Memory B cell (primary cell): Measurements from ENCODE around the gene ARHGEF7.
A peak's percentile ranks its signal among the peaks of the same experiment; 100 is the strongest.
"Not testable (repeated sequence)": the region's sequence is repeated elsewhere in the genome, so short reads cannot be mapped to it uniquely, and the experiment has no call there.

Source experiments
- ATAC-seq: fragments of 150-1000 bp; cut with Tn5 transposase; 2 replicates; pipeline ENCODE4 v1.10.0; 2021; ENCODE audit warnings: low read depth, mild to moderate bottlenecking, moderate library complexity
- DNase-seq, 2 donors: peaks; one replicate each; pipeline ENCODE4 v3.0.0; 2022; ENCODE audit warnings: low spot score in 2 of 2
- H3K27ac Mint-ChIP-seq: one replicate; pipeline ENCODE4 v1.8.0; 2022; ENCODE audit warnings: mild to moderate bottlenecking, moderate library complexity, mixed read lengths
- H3K27me3 Mint-ChIP-seq: one replicate; pipeline ENCODE4 v1.8.0; 2022; ENCODE audit warnings: mixed read lengths
- H3K36me3 Mint-ChIP-seq: one replicate; pipeline ENCODE4 v1.8.0; 2022; ENCODE audit warnings: mild to moderate bottlenecking, mixed read lengths
- H3K4me1 Mint-ChIP-seq: one replicate; pipeline ENCODE4 v1.8.0; 2022; ENCODE audit warnings: mixed read lengths
- H3K4me3 Mint-ChIP-seq: one replicate; pipeline ENCODE4 v1.8.0; 2022; ENCODE audit warnings: mild to moderate bottlenecking, moderate library complexity, mixed read lengths
- H3K9me3 Mint-ChIP-seq: one replicate; pipeline ENCODE4 v1.8.0; 2022; ENCODE audit warnings: mixed read lengths

ARHGEF7 gene

DNA sequence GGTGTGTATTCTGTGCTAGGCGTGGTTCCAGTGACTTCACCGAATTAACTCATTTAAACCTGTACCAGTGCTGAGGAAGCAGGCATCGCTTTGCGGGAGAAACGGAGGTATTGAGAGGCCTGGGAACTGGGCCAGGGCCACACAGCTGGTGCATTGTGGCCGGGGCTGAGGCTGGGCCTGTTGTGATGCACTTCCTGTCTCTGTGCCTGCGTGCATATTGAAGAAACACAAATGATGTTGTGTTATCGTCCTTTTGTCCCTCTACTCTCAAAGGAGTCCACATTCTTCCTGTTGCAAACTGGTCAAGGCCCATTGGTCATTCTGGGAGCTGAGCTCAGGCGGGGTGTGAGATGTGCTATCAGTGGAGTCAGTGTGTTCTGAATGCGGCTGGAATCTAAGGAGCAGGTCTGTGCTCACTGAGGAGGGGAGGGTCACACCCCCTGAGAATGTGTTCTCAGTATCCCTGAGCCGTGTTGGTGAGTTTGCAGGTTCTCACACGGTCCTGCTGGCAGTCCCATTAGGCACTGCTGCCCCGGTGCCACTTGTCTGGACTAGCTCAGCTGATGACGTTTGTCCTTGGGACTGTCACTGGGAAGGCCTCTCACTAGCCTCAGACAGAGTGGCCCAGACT is 62.1 kb downstream of the ARHGEF7 start:
- peaks cover 31% of the 10 kb centered on the region for H3K36me3 Mint-ChIP-seq
- H3K27me3 Mint-ChIP-seq, result no peaks in the 10 kb centered on the region
- peaks cover 54% of the 10 kb centered on the region for H3K4me1 Mint-ChIP-seq
- DNase-seq (no peak), ATAC-seq (peak; percentile 75)
- no peak overlapping the region for H3K4me3 Mint-ChIP-seq
- peaks cover 7% of the 10 kb centered on the region for H3K9me3 Mint-ChIP-seq
- H3K27ac Mint-ChIP-seq, result peak overlapping the region; percentile 67

DNA sequence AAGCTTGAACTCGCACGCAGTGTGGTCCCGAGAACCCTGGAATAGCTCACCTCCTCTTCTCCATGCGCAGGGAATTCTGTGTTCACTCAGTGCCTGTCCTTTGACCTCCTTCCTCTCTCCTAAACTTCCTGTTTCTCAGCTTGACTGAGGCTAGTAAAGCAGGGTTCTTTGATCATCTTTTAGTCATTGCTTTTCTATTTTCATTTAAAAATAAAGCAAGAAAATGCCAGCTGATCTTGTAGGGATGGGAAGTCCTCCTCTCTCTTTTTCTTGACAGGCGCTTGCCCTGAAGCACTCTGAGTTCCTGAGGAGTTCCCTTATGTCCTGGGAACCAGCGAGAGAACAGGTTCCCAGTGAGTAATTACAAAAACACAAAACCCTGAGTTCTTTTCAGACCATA is 62.8 kb downstream of the ARHGEF7 start:
- no peak for DNase-seq
- Mint-ChIP-seq H3K27ac (peak overlapping the region; percentile 67), H3K36me3 (peaks cover 31% of the 10 kb centered on the region), H3K27me3 (no peaks in the 10 kb centered on the region), H3K9me3 (peaks cover 7% of the 10 kb centered on the region), H3K4me3 (no peak overlapping the region), H3K4me1 (peaks cover 57% of the 10 kb centered on the region)
- no peak for ATAC-seq

DNA sequence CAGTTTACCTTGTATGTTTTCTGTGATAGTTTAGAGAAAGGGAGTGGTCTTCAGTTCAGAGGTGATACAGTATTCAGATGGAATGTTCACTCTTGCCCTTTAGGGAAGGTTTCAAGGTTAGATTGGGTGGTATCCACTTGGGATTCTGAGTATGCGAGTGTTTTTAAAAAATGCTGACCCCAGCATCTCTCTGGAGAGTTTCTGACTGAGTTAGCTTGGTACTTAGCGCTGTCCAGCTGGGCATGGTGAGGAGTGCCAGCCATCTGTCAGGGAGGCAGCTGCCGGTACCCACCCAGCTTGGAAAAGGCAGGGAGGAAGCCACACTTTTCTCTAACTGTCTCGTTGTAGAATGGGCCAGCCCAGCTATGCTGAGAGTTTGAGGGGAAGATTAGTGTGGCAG is 63.3 kb downstream of the ARHGEF7 start:
- no peak for ATAC-seq
- Mint-ChIP-seq H3K9me3 (peaks cover 7% of the 10 kb centered on the region), H3K4me3 (no peak overlapping the region), H3K27me3 (no peaks in the 10 kb centered on the region), H3K27ac (peak overlapping the region; percentile 67), H3K4me1 (peaks cover 60% of the 10 kb centered on the region), H3K36me3 (peaks cover 28% of the 10 kb centered on the region)
- DNase-seq, result no peak

DNA sequence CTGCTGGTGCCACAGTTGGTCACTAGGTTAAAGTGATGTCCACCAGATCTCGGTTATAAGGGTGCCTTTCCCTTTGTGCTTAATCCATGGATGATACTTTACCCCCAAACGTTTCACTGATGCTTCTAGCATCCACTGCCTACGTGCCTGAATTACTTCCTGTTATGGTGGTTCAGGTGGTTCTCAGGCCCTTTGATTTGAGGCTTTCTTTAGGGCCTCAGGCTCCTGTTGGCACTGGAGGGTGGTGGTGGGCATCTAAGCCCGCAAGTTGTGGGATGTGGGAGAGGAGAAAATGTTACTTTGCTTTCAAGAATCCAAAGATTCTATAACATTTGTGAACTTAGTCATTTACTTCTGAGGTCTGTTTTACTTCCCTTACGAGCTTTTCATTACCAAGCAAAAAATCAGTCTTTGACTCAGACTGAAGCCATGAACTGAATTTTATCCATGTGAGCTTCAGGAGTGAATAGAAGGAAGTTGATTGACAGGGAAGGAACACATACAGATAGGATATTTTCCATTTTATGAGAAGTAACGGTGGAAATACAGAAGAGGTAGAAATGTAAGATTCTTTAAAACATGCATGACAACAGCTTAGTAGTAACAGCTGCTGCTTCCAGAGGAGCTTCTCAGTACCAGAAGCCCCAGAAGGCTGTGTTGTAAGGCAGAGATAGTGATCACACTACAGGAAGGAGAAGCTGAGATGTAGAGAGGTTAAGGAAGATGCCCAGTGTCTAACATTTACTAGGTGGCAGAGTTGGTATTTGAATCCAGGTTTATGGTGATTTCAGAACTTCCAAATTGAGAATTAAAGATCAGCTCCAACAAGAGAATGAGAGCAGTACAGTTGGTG is 65.0 kb downstream of the ARHGEF7 start:
- H3K27me3 Mint-ChIP-seq, result no peaks in the 10 kb centered on the region

DNA sequence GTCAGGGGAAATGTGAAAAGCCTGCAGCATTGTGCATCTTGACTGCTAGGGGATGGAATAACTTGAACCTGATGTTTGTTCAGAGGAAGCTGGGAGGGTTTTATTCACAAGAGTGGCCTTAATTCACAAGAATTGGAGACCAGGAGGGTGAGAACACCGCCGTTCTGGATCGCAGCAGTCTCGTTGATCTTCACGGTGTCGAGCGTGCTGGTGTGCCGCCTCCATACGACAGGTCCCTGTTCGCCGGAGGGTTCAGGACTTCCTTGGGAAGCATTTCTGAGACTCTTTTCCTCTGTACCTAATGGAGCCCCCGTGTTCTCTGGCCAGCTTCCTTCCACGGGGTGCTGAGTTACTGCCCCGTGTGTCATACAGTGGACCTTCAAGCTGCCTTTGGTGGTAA is 66.9 kb downstream of the ARHGEF7 start:
- Mint-ChIP-seq H3K27ac (peak overlapping the region; percentile 26), H3K4me1 (peaks cover 74% of the 10 kb centered on the region), H3K27me3 (no peaks in the 10 kb centered on the region), H3K4me3 (no peak overlapping the region), H3K36me3 (peaks cover 10% of the 10 kb centered on the region), H3K9me3 (no peaks in the 10 kb centered on the region)
- DNase-seq, result no peak
- ATAC-seq, result no peak

More for the DNA sequence above, 65.0 kb downstream of the ARHGEF7 start:
- H3K4me3 Mint-ChIP-seq, result no peak overlapping the region
- H3K9me3 Mint-ChIP-seq, result peaks cover 4% of the 10 kb centered on the region
- H3K36me3 Mint-ChIP-seq, result peaks cover 19% of the 10 kb centered on the region
- DNase-seq (no peak), ATAC-seq (no peak)
- H3K4me1 Mint-ChIP-seq, result peaks cover 70% of the 10 kb centered on the region
- H3K27ac Mint-ChIP-seq, result peak overlapping the region; percentile 87

DNA sequence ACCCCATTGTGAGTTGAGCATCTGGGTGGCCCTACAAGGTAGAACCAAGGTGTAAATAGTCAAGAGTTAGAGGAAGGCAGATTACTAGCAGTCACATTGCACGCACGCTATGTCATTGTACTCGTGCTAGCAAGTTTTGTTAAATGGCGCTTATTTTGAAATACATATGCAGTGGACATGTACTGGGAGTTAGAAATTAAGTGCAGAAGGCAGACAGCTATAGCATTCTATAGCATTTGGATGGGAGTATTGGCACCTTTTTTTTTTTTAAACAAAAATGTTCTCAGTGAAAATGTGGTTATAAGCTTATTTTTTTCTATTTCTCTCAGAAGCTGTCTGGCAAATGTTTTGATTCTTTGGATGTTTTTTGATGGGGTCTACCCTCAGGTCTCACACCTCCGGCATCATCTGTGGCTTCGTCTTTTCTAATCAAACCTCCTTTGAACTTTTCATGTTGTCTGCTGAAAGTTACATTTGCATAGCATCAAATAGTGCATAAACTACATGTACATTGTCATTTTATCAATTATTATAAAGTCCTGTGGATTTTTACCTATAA is 68.1 kb downstream of the ARHGEF7 start:
- DNase-seq (no peak), ATAC-seq (no peak)
- no peaks in the 10 kb centered on the region for H3K9me3 Mint-ChIP-seq
- no peak overlapping the region for H3K4me3 Mint-ChIP-seq
- no peaks in the 10 kb centered on the region for H3K27me3 Mint-ChIP-seq
- peaks cover 7% of the 10 kb centered on the region for H3K36me3 Mint-ChIP-seq
- peaks cover 74% of the 10 kb centered on the region for H3K4me1 Mint-ChIP-seq
- H3K27ac Mint-ChIP-seq, result peak overlapping the region; percentile 96

DNA sequence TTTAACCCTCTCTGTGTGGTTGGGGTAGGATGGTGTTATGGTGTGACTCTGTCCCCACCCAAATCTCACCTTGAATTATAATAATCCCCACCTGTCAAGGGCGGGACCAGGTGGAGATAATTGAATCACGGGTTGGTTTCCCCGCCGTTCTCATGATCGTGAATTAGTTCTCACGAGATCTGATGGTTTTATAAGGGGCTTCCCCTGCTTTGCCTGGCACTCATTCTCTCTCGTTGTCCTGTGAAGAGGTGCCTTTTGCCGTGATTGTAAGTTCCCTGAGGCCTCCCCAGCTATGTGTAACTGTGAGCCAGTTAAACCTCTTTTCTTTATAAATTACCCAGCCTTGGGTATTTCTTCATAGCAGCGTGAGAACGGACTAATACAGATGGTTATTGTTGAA is 68.8 kb downstream of the ARHGEF7 start:
- Mint-ChIP-seq H3K27me3 (no peaks in the 10 kb centered on the region), H3K36me3 (peaks cover 3% of the 10 kb centered on the region), H3K4me3 (peak overlapping the region; percentile 74), H3K9me3 (no peaks in the 10 kb centered on the region), H3K4me1 (peaks cover 74% of the 10 kb centered on the region), H3K27ac (peak overlapping the region; percentile 96)
- DNase-seq, result peak; percentile 15 to 19
- ATAC-seq, result peak; percentile 33

DNA sequence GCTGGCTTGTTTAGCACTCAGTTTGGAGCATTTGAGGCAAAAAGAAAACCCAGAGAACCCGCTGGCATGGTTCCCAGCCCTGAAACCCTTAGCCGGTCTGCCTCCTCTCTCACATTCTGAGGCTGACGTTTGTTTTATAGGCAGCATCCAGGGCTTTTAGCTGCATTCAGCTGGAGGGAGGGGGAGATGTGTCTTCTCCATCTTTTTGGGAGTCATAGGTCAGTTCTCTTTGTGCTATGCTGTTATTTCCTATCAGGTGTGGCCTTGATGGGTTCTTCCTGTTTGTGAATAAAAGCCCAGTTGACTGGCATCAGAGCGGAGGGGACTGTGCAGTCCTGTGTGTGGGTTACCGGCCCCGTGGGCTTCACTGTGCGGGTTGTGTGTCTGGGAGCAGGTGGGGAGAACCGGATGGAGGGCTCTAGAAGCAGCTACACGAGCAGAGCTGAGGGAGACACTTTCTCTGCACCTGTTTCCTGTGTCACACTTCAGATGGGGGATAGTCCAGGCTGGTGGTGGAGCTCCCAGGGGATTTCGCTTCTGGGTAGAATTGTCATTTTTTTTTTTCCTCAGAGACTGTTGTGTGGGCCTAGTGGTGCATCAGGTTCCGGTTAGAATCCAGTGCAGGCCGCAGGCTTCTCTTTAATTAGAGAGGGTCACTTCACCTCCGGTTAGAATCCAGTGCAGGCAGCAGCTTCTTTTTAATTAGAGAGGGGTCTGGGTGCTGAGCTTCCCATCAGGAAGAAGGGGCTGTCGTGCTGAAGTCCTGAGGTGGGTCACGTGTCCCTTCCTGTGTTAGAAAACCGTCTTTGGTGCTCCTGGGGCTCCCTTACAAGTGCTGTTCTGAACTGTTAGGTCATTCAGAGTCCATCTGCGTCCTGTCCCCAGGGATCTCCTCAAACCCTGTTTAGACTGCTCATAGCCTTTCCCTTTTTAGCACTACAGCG is 69.6 kb downstream of the ARHGEF7 start:
- H3K4me1 Mint-ChIP-seq, result peaks cover 76% of the 10 kb centered on the region
- no peaks in the 10 kb centered on the region for H3K9me3 Mint-ChIP-seq
- peak overlapping the region; percentile 96 for H3K27ac Mint-ChIP-seq
- ATAC-seq (peak; percentile 92), DNase-seq (peak; percentile 71 to 85)
- peaks cover 3% of the 10 kb centered on the region for H3K36me3 Mint-ChIP-seq
- no peaks in the 10 kb centered on the region for H3K27me3 Mint-ChIP-seq
- H3K4me3 Mint-ChIP-seq, result peak overlapping the region; percentile 74

DNA sequence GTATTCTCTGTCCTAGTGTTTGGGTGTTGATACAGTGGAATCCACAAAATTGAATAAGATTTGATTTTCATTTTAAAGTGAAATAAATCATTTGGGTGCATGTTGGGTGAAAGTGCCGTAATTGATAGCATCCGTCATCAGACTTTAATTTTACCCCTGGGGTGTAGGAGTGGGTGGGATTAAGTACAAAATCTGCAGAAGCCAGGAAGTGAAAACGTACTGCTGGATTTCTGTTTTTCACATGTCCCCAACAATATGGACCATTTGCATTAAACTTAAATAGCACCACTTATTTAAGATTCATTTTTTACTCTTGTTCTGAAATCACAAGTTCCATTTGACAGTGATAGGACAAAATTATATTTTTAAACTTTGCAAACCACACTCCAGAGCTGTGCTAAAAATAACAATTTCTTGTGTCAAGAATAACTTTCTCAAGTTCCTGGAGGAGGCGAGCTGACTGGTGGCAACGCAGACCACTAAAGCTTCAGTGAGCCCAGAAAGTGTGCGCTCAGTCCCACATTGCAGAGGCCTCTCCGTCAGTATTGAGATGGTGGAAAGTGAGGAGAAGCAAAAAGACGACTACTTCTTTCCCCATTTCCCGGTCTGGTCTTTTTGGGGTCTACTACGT is 71.3 kb downstream of the ARHGEF7 start:
- no peak for ATAC-seq
- peak overlapping the region; percentile 74 for H3K4me3 Mint-ChIP-seq
- H3K27me3 Mint-ChIP-seq, result no peaks in the 10 kb centered on the region
- H3K27ac Mint-ChIP-seq, result peak overlapping the region; percentile 96
- peaks cover 78% of the 10 kb centered on the region for H3K4me1 Mint-ChIP-seq
- no peaks in the 10 kb centered on the region for H3K9me3 Mint-ChIP-seq
- DNase-seq, result no peak
- peaks cover 3% of the 10 kb centered on the region for H3K36me3 Mint-ChIP-seq

DNA sequence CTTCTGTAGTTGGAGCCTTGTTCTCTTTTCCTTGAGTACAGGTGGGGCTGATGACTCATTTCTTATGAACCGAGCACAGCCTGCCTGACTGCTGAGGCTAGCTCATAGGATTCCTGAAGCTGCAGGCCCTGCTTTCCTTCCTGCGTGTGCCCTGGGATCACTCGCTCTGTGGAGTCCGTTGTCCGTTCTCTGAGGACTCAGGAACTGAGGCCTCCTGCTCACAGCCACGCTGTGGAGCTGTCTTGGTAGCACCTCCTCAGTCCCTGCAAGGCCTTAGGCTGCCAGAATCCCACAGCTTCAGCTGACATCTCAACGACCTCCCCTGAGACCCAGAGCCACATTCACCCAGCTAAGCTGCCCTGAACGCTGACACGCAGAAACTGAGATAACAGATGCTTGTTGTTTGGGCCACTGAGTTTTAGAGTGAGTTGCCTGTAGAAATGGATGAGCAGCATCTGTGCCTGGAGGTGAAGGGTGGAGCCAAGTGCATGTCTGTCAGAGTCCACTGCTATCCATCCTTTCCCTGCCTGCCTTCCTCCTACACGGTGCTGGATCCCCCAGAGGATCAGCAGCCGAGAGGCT is 72.9 kb downstream of the ARHGEF7 start:
- Mint-ChIP-seq H3K27ac (no peak overlapping the region), H3K4me3 (peak overlapping the region; percentile 44), H3K36me3 (peaks cover 5% of the 10 kb centered on the region), H3K4me1 (peaks cover 74% of the 10 kb centered on the region), H3K9me3 (no peaks in the 10 kb centered on the region), H3K27me3 (no peaks in the 10 kb centered on the region)
- ATAC-seq (no peak), DNase-seq (no peak)

DNA sequence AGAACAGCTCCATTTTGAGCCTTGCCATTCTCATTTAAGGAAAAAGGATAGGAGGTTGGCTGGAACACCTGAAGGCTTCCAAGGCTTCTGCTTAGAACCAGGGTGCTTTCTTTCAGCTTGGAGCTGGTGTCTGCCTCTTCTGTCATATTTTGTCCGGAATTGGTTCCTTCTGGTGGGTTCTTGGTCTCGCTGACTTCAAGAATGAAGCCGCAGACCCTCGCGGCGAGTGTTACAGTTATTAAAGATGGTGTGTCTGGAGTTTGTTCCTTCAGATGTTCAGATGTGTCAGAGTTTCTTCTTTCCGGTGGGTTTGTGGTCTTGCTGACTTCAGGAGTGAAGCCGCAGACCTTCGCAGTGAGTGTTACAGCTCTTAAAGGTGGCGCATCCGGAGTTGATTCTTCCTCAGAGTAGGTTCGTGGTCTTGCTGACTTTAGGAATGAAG is 74.0 kb downstream of the ARHGEF7 start:
- not testable (repeated sequence) for H3K36me3 Mint-ChIP-seq, ATAC-seq, H3K9me3 Mint-ChIP-seq, DNase-seq, H3K27me3 Mint-ChIP-seq
- Mint-ChIP-seq H3K4me3 (peak overlapping the region; percentile 43), H3K27ac (peak overlapping the region; percentile 54), H3K4me1 (peaks cover 71% of the 10 kb centered on the region)

DNA sequence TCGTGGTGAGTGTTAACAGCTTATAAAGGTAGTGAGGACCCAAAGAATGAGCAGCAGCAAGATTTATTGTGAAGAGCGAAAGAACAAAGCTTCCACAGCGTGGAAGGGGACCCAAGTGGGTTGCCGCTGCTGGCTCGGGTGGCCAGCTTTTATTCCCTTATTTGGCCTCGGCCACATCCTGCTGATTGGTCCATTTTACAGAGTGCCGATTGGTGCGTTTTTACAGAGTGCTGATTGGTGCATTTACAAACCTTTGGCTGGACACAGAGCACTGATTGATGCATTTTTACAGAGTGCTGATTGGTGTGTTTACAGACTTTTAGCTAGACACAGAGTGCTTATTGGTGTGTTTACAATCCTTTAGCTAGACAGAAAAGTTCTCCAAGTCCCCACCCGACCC is 74.4 kb downstream of the ARHGEF7 start:
- ATAC-seq, H3K36me3 Mint-ChIP-seq: not testable (repeated sequence)

DNA sequence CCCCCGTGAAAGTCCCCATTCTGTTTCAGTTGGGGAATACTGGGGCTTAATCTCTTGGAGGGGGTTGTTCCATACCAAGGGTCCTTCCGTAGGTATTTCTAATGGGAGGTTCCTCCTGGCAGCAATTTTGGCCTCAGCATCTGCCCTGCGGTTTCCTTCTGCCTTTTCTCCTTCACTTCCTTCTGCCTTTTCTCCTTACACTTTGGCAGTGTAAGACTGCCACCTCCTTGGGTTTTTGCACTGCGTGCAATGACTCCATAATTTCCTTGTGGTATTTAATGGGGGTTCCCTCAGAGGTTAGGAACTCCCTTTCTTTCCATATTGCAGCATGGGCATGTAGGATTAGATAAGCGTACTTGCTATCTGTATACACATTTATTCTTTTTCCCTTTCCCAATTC is 78.1 kb downstream of the ARHGEF7 start:
- not testable (repeated sequence) for H3K4me3 Mint-ChIP-seq, H3K27ac Mint-ChIP-seq, ATAC-seq, H3K9me3 Mint-ChIP-seq, H3K27me3 Mint-ChIP-seq, DNase-seq
- H3K4me1 Mint-ChIP-seq, result peaks cover 37% of the 10 kb centered on the region
- peaks cover 13% of the 10 kb centered on the region for H3K36me3 Mint-ChIP-seq

More for the DNA sequence above, 74.4 kb downstream of the ARHGEF7 start:
- Mint-ChIP-seq H3K27ac (peak overlapping the region; percentile 54), H3K4me1 (peaks cover 67% of the 10 kb centered on the region), H3K4me3 (peak overlapping the region; percentile 43)
- H3K27me3 Mint-ChIP-seq, DNase-seq, H3K9me3 Mint-ChIP-seq: not testable (repeated sequence)
